ENCODE data around the gene EMILIN3. TPM values are rescaled to one million over a fixed set of nuclear protein-coding genes. Genes with fewer than 3 reads are reported as not detected.

Gene EMILIN3
- total RNA-seq, 2 experiments from 2014 or later, result not detected

DNA sequence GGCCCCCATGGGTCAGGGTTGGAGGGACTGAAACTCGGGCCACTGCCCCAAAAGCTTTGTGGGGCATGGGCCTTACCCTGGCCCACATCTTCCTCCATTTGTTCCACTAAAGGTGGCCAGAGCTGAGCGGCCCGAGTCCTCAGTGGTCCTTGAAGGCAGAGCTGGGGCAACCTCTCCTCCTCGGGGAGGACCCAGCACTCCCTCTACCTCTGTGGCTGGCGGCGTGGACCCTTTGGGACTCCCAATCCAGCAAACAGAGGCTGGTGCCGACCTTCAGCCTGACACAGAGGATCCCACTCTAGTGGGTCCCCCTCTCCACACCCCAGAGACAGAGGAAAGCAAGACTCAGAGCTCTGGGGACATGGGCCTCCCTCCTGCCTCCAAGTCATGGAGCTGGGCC, 16.7 kb downstream of the EMILIN3 start:
- Histone ChIP-seq H3K36me3 (ENCODE audit: insufficient read depth, low read length) (no peaks in the 10 kb centered on the region), H2AFZ (ENCODE audit: low read length) (no peak overlapping the region), H3K27ac (ENCODE audit: low read depth, low read length, poor library complexity, severe bottlenecking) (no peak overlapping the region), H3K9me2 (ENCODE audit: insufficient read depth, low read length) (no peaks in the 10 kb centered on the region), H3K4me3 (ENCODE audit: low read depth, low read length, poor library complexity, severe bottlenecking) (no peak overlapping the region), H3K79me2 (ENCODE audit: insufficient read depth, low read depth, low read length) (no peaks in the 10 kb centered on the region), H4K20me1 (ENCODE audit: insufficient read depth, low read length) (no peaks in the 10 kb centered on the region), H3K9me3 (ENCODE audit: low read length) (no peaks in the 10 kb centered on the region), H3K4me2 (ENCODE audit: low read length) (no peak overlapping the region), H3K4me1 (ENCODE audit: insufficient read depth, low read length, poor library complexity, severe bottlenecking) (no peaks in the 10 kb centered on the region)
- no peak for DNase-seq (ENCODE audit: low spot score)
- no TSS peak for BruUV-seq (replicated peaks)
- TF ChIP-seq, protein P1, sequence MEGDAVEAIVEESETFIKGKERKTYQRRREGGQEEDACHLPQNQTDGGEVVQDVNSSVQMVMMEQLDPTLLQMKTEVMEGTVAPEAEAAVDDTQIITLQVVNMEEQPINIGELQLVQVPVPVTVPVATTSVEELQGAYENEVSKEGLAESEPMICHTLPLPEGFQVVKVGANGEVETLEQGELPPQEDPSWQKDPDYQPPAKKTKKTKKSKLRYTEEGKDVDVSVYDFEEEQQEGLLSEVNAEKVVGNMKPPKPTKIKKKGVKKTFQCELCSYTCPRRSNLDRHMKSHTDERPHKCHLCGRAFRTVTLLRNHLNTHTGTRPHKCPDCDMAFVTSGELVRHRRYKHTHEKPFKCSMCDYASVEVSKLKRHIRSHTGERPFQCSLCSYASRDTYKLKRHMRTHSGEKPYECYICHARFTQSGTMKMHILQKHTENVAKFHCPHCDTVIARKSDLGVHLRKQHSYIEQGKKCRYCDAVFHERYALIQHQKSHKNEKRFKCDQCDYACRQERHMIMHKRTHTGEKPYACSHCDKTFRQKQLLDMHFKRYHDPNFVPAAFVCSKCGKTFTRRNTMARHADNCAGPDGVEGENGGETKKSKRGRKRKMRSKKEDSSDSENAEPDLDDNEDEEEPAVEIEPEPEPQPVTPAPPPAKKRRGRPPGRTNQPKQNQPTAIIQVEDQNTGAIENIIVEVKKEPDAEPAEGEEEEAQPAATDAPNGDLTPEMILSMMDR (conservative IDR thresholded peaks at IDR 0.05; ENCODE audit: low read length), result no peak
- TF ChIP-seq EZH2phosphoT487 (IDR thresholded peaks at IDR 0.05; ENCODE audit: borderline replicate concordance, low read depth, low read length), result no peak
- ChIA-PET CTCF (ENCODE audit: unreplicated experiment) (no interaction called here), POLR2A (no interaction called here)
- intact Hi-C loops (cut with micrococcal nuclease; ENCODE audit: unreplicated experiment), result no loop called here

- no peak overlapping the region for H2AFZ ChIP-seq (ENCODE audit: low read length)
- H3K9me2 ChIP-seq (ENCODE audit: insufficient read depth, low read length), result no peaks in the 10 kb centered on the region
- H3K4me3 ChIP-seq (ENCODE audit: low read depth, low read length, poor library complexity, severe bottlenecking), result no peak overlapping the region
- no peak overlapping the region for H3K27ac ChIP-seq (ENCODE audit: low read depth, low read length, poor library complexity, severe bottlenecking)
- no peaks in the 10 kb centered on the region for H3K36me3 ChIP-seq (ENCODE audit: insufficient read depth, low read length)
- CTCF ChIA-PET (ENCODE audit: unreplicated experiment), result no interaction called here
- H3K9me3 ChIP-seq (ENCODE audit: low read length), result no peaks in the 10 kb centered on the region
- no peaks in the 10 kb centered on the region for H3K79me2 ChIP-seq (ENCODE audit: insufficient read depth, low read depth, low read length)
- intact Hi-C loops (cut with micrococcal nuclease; ENCODE audit: unreplicated experiment), result no loop called here
- TF ChIP-seq EZH2phosphoT487 (IDR thresholded peaks at IDR 0.05; ENCODE audit: borderline replicate concordance, low read depth, low read length), result no peak
- TF ChIP-seq, protein P1 (conservative IDR thresholded peaks at IDR 0.05; ENCODE audit: low read length), result no peak
- POLR2A ChIA-PET, result no interaction called here
- H3K4me1 ChIP-seq (ENCODE audit: insufficient read depth, low read length, poor library complexity, severe bottlenecking), result no peaks in the 10 kb centered on the region
- no peak for DNase-seq (ENCODE audit: low spot score)
- H3K4me2 ChIP-seq (ENCODE audit: low read length), result no peak overlapping the region
- BruUV-seq (replicated peaks), result no TSS peak
- H4K20me1 ChIP-seq (ENCODE audit: insufficient read depth, low read length), result no peaks in the 10 kb centered on the region
These were observed 17.4 kb downstream of the EMILIN3 start for GRCh38 chr20:41349266-41349665.

DNA sequence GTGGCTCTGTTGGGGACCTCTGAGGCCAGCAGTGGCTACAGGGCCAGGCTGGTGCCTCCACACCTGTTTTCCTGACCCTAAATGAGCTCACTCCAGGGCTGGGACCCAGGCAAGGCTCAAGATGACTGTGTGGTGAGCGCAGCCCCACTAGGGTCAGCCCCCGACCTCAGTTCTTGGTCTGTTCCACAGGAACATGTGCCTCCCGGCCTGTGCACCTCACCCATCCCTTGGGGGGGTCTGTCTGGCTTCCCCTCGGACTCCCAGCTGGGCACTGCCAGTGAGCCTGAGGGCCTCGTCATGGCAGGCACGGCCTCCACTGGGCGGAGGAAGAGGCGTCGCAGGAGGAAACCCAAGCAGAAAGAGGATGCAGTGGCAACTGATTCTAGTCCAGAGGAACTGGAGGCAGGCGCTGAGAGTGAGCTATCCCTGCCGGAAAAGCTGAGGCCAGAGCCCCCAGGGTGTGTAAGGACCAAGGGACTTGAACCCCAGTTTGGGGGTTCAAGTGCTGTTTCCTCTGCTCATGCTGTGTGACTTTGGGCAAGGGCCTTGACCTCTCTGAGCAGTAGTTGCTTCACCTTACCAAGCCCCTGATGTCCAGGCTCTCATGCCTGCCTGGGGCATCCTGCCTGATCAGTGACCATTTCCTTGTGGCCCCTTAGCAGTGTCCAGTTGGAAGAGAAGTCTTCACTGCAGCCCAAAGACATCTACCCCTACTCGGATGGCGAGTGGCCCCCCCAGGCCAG, 18.0 kb downstream of the EMILIN3 start:
- no peak for TF ChIP-seq EZH2phosphoT487 (IDR thresholded peaks at IDR 0.05; ENCODE audit: borderline replicate concordance, low read depth, low read length)
- TF ChIP-seq, protein P1 (conservative IDR thresholded peaks at IDR 0.05; ENCODE audit: low read length), result no peak
- no TSS peak for BruUV-seq (replicated peaks)
- Histone ChIP-seq H3K27ac (ENCODE audit: low read depth, low read length, poor library complexity, severe bottlenecking) (no peak overlapping the region), H4K20me1 (ENCODE audit: insufficient read depth, low read length) (no peaks in the 10 kb centered on the region), H3K79me2 (ENCODE audit: insufficient read depth, low read depth, low read length) (no peaks in the 10 kb centered on the region), H3K4me2 (ENCODE audit: low read length) (no peak overlapping the region), H3K9me3 (ENCODE audit: low read length) (no peaks in the 10 kb centered on the region), H3K4me1 (ENCODE audit: insufficient read depth, low read length, poor library complexity, severe bottlenecking) (no peaks in the 10 kb centered on the region), H3K36me3 (ENCODE audit: insufficient read depth, low read length) (no peaks in the 10 kb centered on the region), H3K9me2 (ENCODE audit: insufficient read depth, low read length) (no peaks in the 10 kb centered on the region), H3K4me3 (ENCODE audit: low read depth, low read length, poor library complexity, severe bottlenecking) (no peak overlapping the region), H2AFZ (ENCODE audit: low read length) (no peak overlapping the region)
- intact Hi-C loops (cut with micrococcal nuclease; ENCODE audit: unreplicated experiment), result no loop called here
- POLR2A ChIA-PET, result no interaction called here
- no peak for DNase-seq (ENCODE audit: low spot score)
- CTCF ChIA-PET (ENCODE audit: unreplicated experiment), result no interaction called here
